MM.1S (cell line): Measurements from ENCODE around the gene CYP4V2.

ENCODE experiments used
- EZH2 ChIP-seq: fragments of 300-600 bp; sonication (generic); optimal IDR thresholded peaks from 2 replicates; pipeline ENCODE3; 2017; ENCODE audit warnings: low read depth, mild to moderate bottlenecking, antibody characterized with exemption, low read length, mixed read lengths
- TF ChIP-seq, protein P1 (sequence below): fragments of 300-600 bp; sonication (generic); IDR thresholded peaks from 2 replicates; pipeline ENCODE4 v1.5.1; 2016; ENCODE audit warnings: antibody characterized with exemption, low read length, mixed read lengths

DNA sequence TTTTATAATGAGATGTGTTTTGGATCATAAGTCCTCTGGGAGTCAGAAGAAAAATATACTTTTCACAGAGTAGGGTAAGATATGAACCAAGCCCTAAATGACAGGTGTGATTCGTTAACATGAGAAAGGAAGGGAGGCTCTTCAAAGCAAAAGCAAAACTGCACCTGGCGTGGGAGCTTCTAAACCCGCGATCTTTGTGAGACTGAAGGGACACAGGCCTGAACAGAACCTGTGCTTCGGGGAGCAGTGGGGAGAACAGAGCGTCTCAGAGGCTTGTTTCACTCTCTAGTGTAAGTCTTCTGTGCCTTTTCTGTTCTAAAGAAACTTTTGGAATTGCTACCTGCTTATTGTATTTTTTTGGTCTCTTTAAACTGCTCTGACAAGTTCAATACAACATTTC lies 30.2 kb upstream of the CYP4V2 start:
- TF ChIP-seq, protein P1, sequence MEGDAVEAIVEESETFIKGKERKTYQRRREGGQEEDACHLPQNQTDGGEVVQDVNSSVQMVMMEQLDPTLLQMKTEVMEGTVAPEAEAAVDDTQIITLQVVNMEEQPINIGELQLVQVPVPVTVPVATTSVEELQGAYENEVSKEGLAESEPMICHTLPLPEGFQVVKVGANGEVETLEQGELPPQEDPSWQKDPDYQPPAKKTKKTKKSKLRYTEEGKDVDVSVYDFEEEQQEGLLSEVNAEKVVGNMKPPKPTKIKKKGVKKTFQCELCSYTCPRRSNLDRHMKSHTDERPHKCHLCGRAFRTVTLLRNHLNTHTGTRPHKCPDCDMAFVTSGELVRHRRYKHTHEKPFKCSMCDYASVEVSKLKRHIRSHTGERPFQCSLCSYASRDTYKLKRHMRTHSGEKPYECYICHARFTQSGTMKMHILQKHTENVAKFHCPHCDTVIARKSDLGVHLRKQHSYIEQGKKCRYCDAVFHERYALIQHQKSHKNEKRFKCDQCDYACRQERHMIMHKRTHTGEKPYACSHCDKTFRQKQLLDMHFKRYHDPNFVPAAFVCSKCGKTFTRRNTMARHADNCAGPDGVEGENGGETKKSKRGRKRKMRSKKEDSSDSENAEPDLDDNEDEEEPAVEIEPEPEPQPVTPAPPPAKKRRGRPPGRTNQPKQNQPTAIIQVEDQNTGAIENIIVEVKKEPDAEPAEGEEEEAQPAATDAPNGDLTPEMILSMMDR: no peak
- no peak for TF ChIP-seq EZH2
